Amniotic stem cell (primary cell): ENCODE data around the gene KCNG1.
"Not testable (repeated sequence)": the region's sequence is repeated elsewhere in the genome, so short reads cannot be mapped to it uniquely, and the experiment has no call there.

Source experiments
- DNase-seq: peaks from one replicate; lab custom pipeline; 2025; lab: John Stamatoyannopoulos, UW

KCNG1 gene

GRCh38 chr20:50982363-50982762 lies 40.5 kb downstream of the KCNG1 start:
- peak; percentile 60 for DNase-seq

- no peak for DNase-seq
Measured at GRCh38 chr20:50981714-50982048, 41.2 kb downstream of the KCNG1 start.

GRCh38 chr20:50980851-50981713 lies 41.8 kb downstream of the KCNG1 start:
- DNase-seq = peak; percentile 68

GRCh38 chr20:50980071-50980681 lies 42.7 kb downstream of the KCNG1 start:
- peak; percentile 99 for DNase-seq

- not testable (repeated sequence) for DNase-seq
Measured at GRCh38 chr20:50978533-50978932, 44.4 kb downstream of the KCNG1 start.

- no peak for DNase-seq
Measured at GRCh38 chr20:50977066-50978021, 45.6 kb downstream of the KCNG1 start.

GRCh38 chr20:50975701-50976330 lies 47.1 kb downstream of the KCNG1 start:
- DNase-seq = no peak

- DNase-seq = no peak
Measured at GRCh38 chr20:50969912-50970311, 53.0 kb downstream of the KCNG1 start.

- no peak for DNase-seq
Measured at GRCh38 chr20:50969435-50969834, 53.5 kb downstream of the KCNG1 start.

GRCh38 chr20:50968289-50968688 lies 54.6 kb downstream of the KCNG1 start:
- DNase-seq = no peak

- no peak for DNase-seq
Measured at GRCh38 chr20:50967586-50967985, 55.3 kb downstream of the KCNG1 start.

GRCh38 chr20:50959543-50960126 lies 63.3 kb downstream of the KCNG1 start:
- no peak for DNase-seq

- DNase-seq = peak; percentile 91
Measured at GRCh38 chr20:50958615-50959542, 64.0 kb downstream of the KCNG1 start, which contains the start of gene MOCS3. MOCS3 (plus strand) TSS chr20:50958818; CDS start chr20:50958843, 25 bp downstream.

GRCh38 chr20:50957798-50958614 lies 64.9 kb downstream of the KCNG1 start, which contains the start of gene DPM1:
DPM1 (minus strand) TSS chr20:50958532; CDS start chr20:50958523, 9 bp downstream.
- DNase-seq = peak; percentile 91

- DNase-seq = no peak
Measured at GRCh38 chr20:50957276-50957675, 65.6 kb downstream of the KCNG1 start.

GRCh38 chr20:50953821-50954220 lies 69.1 kb downstream of the KCNG1 start:
- no peak for DNase-seq
